NCI-H82 treated with DMSO at 0.1 percent for 48 hours (cell line): Measurements from ENCODE around the gene CAGE1.

Experiments
- DNase-seq: peaks from one replicate; lab custom pipeline; 2025; ENCODE audit not compliant: unreplicated experiment; lab: John Stamatoyannopoulos, UW

The CAGE1 gene

GRCh38 chr6:7312616-7313504, 76.7 kb downstream of the CAGE1 start, which contains the start of gene SSR1:
SSR1 (minus strand) TSS chr6:7313199; CDS start chr6:7313120, 79 bp downstream.
- peak; percentile 87 for DNase-seq

- DNase-seq, result no peak
These were observed 77.5 kb downstream of the CAGE1 start for GRCh38 chr6:7311917-7312615.

GRCh38 chr6:7311176-7311575, 78.4 kb downstream of the CAGE1 start:
- no peak for DNase-seq

GRCh38 chr6:7309050-7309449, 80.5 kb downstream of the CAGE1 start:
- no peak for DNase-seq

- no peak for DNase-seq
These were observed 82.0 kb downstream of the CAGE1 start for GRCh38 chr6:7307533-7307932.

- no peak for DNase-seq
These were observed 84.7 kb downstream of the CAGE1 start for GRCh38 chr6:7304821-7305220.

- DNase-seq, result no peak
These were observed 87.8 kb downstream of the CAGE1 start for GRCh38 chr6:7301702-7302101.

GRCh38 chr6:7300926-7301325, 88.6 kb downstream of the CAGE1 start:
- no peak for DNase-seq

GRCh38 chr6:7298113-7298512, 91.4 kb downstream of the CAGE1 start:
- DNase-seq, result no peak

- no peak for DNase-seq
These were observed 92.9 kb downstream of the CAGE1 start for GRCh38 chr6:7296602-7297001.

GRCh38 chr6:7295916-7296315, 93.6 kb downstream of the CAGE1 start:
- DNase-seq, result no peak

GRCh38 chr6:7292596-7293255, 96.8 kb downstream of the CAGE1 start:
- DNase-seq, result no peak

GRCh38 chr6:7290079-7290478, 99.5 kb downstream of the CAGE1 start:
- DNase-seq, result no peak

GRCh38 chr6:7285416-7285815, 104.1 kb downstream of the CAGE1 start:
- DNase-seq, result no peak

GRCh38 chr6:7283676-7284075, 105.9 kb downstream of the CAGE1 start:
- no peak for DNase-seq

GRCh38 chr6:7282097-7282906, 107.2 kb downstream of the CAGE1 start:
- DNase-seq, result no peak
